Kidney (tissue), 14 donors: ENCODE measurements around the gene RPL36. TPM values are rescaled to one million over a fixed set of nuclear protein-coding genes. Genes with fewer than 3 reads are reported as not detected.

Source experiments
- DNase-seq, 5 donors: peaks; one replicate each; pipeline ENCODE4 v3.0.0-alpha.2; 2013 to 2020
- FAIRE-seq: peaks from 2 replicates; lab custom pipeline; 2012; peaks lifted over from hg19 to GRCh38; lab: Jason Lieb, UNC
- H3K27ac ChIP-seq, 2 donors: one replicate each; pipeline ENCODE4 v1.7.0; 2013; ENCODE audit warnings: low read depth in 2 of 2, low read length in 2 of 2, inconsistent platforms in 1 of 2
- H3K27me3 ChIP-seq: one replicate; pipeline ENCODE4 v1.7.1; 2013; ENCODE audit warnings: low read length, inconsistent platforms; ENCODE audit not compliant: control insufficient read depth, insufficient read depth
- H3K36me3 ChIP-seq, 3 donors: one replicate each; pipeline versions ENCODE4 v1.7.0 to v1.7.1; 2013; ENCODE audit warnings: low read length in 3 of 3, control low read depth in 1 of 3, inconsistent platforms in 1 of 3; ENCODE audit not compliant: insufficient read depth in 3 of 3, control insufficient read depth in 2 of 3
- H3K4me1 ChIP-seq, 3 donors: one replicate each; pipeline versions ENCODE4 v1.7.0 to v1.7.1; 2013; ENCODE audit warnings: low read length in 3 of 3, inconsistent platforms in 1 of 3, low read depth in 1 of 3; ENCODE audit not compliant: control insufficient read depth in 2 of 3, insufficient read depth in 2 of 3
- H3K4me3 ChIP-seq, 3 donors: one replicate each; pipeline versions ENCODE4 v1.7.0 to v1.8.1; 2013; ENCODE audit warnings: low read length in 3 of 3, control low read depth in 1 of 3, inconsistent platforms in 1 of 3
- H3K9ac ChIP-seq, 3 donors: one replicate each; pipeline versions ENCODE4 v1.7.0 to v1.7.1; 2013; ENCODE audit warnings: low read length in 3 of 3, control low read depth in 1 of 3, inconsistent platforms in 1 of 3
- H3K9me3 ChIP-seq, 3 donors: one replicate each; pipeline versions ENCODE4 v1.7.0 to v1.7.1; 2013; ENCODE audit warnings: low read length in 3 of 3, control low read depth in 1 of 3, inconsistent platforms in 1 of 3; ENCODE audit not compliant: control insufficient read depth in 2 of 3, insufficient read depth in 1 of 3
- intact Hi-C: fragments of 100-400 bp; cut with DNase I; formaldehyde crosslinking; loops from one replicate; pipeline ENCODE4 v1.11.1; 2022
- polyA plus RNA-seq: library from polyadenylated mRNA; stranded (reverse); fragments of 350-450 nt; fragmentation: Illumina TruSeq; extraction: RNeasy Lipid Tissue Mini Kit (QIAGEN cat#74804); gene quantifications from one replicate; pipeline ENCODE4 v1.2.3, GENCODE V29; 2014; ENCODE audit warnings: low read depth, low replicate concordance; ENCODE audit not compliant: insufficient read depth
- total RNA-seq: library from RNA; stranded (reverse); fragmentation: NEBNext Ultra II Directional; extraction: Animal tissue kit (Norgen Biotek cat#: 25700); gene quantifications from one replicate; pipeline ENCODE4 v1.2.1, GENCODE V29; 2021
- TF ChIP-seq, protein P1 (sequence below): IDR thresholded peaks from 3 replicates; pipeline ENCODE4 v1.5.1; 2012; ENCODE audit warnings: mild to moderate bottlenecking, moderate library complexity, borderline replicate concordance; ENCODE audit not compliant: insufficient read depth; ENCODE audit errors: extremely low read depth
- donor health status: control.
- donor health status: control.
- donor health status: control.
- donor health status: control.
- donor health status: control.
- donor health status: DM: yes; HTN: yes; CAD: no.
- donor health status: Normal renal cell carcinoma (clear cell type).

The RPL36 gene
- total and polyA plus RNA-seq, 2 donors from 2014 or later, result 564 to 1,593 TPM

- intact Hi-C loops, result no loop called here
- Histone ChIP-seq H3K4me1 (no peaks in the 10 kb centered on the region), H3K27me3 (no peaks in the 10 kb centered on the region), H3K9me3 (no peaks in the 10 kb centered on the region), H3K27ac (no peak overlapping the region), H3K9ac (no peak overlapping the region), H3K36me3 (peaks cover 16 to 65% (median 55%) of the 10 kb centered on the region in 3 donors), H3K4me3 (no peak overlapping the region)
- DNase-seq (no peak), FAIRE-seq (no peak)
- TF ChIP-seq, protein P1, sequence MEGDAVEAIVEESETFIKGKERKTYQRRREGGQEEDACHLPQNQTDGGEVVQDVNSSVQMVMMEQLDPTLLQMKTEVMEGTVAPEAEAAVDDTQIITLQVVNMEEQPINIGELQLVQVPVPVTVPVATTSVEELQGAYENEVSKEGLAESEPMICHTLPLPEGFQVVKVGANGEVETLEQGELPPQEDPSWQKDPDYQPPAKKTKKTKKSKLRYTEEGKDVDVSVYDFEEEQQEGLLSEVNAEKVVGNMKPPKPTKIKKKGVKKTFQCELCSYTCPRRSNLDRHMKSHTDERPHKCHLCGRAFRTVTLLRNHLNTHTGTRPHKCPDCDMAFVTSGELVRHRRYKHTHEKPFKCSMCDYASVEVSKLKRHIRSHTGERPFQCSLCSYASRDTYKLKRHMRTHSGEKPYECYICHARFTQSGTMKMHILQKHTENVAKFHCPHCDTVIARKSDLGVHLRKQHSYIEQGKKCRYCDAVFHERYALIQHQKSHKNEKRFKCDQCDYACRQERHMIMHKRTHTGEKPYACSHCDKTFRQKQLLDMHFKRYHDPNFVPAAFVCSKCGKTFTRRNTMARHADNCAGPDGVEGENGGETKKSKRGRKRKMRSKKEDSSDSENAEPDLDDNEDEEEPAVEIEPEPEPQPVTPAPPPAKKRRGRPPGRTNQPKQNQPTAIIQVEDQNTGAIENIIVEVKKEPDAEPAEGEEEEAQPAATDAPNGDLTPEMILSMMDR, result no peak
Observed at GRCh38 chr19:5645409-5645808, 44.7 kb upstream of the RPL36 start.

DNA sequence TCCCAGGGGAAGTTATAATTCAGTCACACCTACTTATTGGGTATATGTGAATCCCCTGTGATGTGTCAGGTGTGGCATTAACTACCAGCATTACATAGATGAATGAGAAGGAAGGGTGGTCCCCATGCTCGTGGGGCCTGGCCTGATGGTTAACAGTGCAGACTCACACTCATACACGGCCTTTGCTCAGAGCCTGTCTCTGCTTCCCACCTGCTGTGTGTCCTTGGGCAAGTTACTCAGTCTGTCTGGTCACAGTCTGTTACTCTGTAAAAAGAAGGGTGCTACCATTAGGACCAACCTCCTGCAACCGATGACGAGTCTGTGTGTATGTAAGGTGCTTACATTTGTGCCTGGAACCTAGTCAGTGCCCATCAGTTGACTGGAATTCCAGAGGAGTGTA is 43.4 kb upstream of the RPL36 start:
- TF ChIP-seq, protein P1, result no peak
- H3K27ac ChIP-seq, result no peak overlapping the region
- DNase-seq, result no peak
- H3K36me3 ChIP-seq, result peaks cover 12 to 73% (median 59%) of the 10 kb centered on the region in 3 donors
- no peaks in the 10 kb centered on the region for H3K9me3 ChIP-seq
- no peaks in the 10 kb centered on the region for H3K27me3 ChIP-seq
- H3K4me1 ChIP-seq, result no peaks in the 10 kb centered on the region
- intact Hi-C loops, result no loop called here
- H3K4me3 ChIP-seq, result no peak overlapping the region
- no peak for FAIRE-seq
- no peak overlapping the region for H3K9ac ChIP-seq

GRCh38 chr19:5648464-5648863 is 41.6 kb upstream of the RPL36 start:
- H3K9me3 ChIP-seq, result no peaks in the 10 kb centered on the region
- no peak overlapping the region for H3K4me3 ChIP-seq
- no peaks in the 10 kb centered on the region for H3K27me3 ChIP-seq
- TF ChIP-seq, protein P1, result no peak
- intact Hi-C loops, result no loop called here
- peaks cover 12 to 81% (median 64%) of the 10 kb centered on the region in 3 donors for H3K36me3 ChIP-seq
- FAIRE-seq (no peak), DNase-seq (no peak)
- H3K9ac ChIP-seq, result no peak overlapping the region
- H3K4me1 ChIP-seq, result no peaks in the 10 kb centered on the region
- no peak overlapping the region for H3K27ac ChIP-seq

- Histone ChIP-seq H3K27ac (no peak overlapping the region), H3K4me1 (peaks cover 0 to 4% (median 0%) of the 10 kb centered on the region in 3 donors), H3K9ac (no peak overlapping the region), H3K36me3 (peaks cover 15 to 82% (median 63%) of the 10 kb centered on the region in 3 donors), H3K9me3 (no peaks in the 10 kb centered on the region), H3K4me3 (no peak overlapping the region), H3K27me3 (no peaks in the 10 kb centered on the region)
- DNase-seq (no peak), FAIRE-seq (no peak)
- intact Hi-C loops, result no loop called here
- TF ChIP-seq, protein P1, result no peak
Observed at GRCh38 chr19:5651361-5651760, 38.7 kb upstream of the RPL36 start.
